ENCODE results near the gene GNPDA2. TPM values are rescaled to one million over a fixed set of nuclear protein-coding genes. Genes with fewer than 3 reads are reported as not detected.

The GNPDA2 gene
- total RNA-seq, 1 donor from 2014 or later, result 31.2 TPM

DNA sequence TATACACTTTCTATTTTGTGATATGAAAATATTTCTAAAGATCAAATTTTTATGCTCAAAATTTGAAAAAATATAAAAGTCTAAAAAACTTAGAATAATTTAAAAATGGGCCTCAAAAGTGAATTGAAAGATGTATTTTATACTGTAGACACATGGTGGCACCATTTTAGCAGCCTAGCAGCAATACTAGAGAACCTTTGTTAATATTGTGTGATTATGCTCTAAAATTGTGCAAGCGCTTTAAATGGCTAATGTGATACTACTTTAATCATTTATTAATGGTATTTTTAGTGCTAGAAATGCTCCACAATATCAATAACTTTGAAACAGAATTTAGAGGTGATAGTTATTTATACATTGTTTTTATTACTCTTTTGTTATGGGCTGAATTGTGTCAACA lies 51.9 kb downstream of the GNPDA2 start:
- Histone ChIP-seq H3K79me2 (ENCODE audit: low read depth) (peaks cover 10% of the 10 kb centered on the region), H4K20me1 (ENCODE audit: low read depth) (no peaks in the 10 kb centered on the region), H3K36me3 (no peaks in the 10 kb centered on the region), H3K9me3 (ENCODE audit: low read depth) (no peaks in the 10 kb centered on the region), H3K9ac (no peak overlapping the region), H3K4me1 (peaks cover 3% of the 10 kb centered on the region), H3K27me3 (peaks cover 25% of the 10 kb centered on the region), H2AFZ (replicated peaks) (no peak overlapping the region), H3K27ac (no peak overlapping the region), H3F3A (ENCODE audit: low read depth) (peaks cover 4% of the 10 kb centered on the region), H3K4me3 (no peak overlapping the region), H3K4me2 (no peak overlapping the region)
- no peak overlapping the region for H3K27ac Mint-ChIP-seq
- peaks cover 5% of the 10 kb centered on the region for H3K27me3 Mint-ChIP-seq (ENCODE audit: insufficient read depth, low read depth)
- no peak for TF ChIP-seq EZH2phosphoT487 (IDR thresholded peaks at IDR 0.05)
- TF ChIP-seq, protein P1, sequence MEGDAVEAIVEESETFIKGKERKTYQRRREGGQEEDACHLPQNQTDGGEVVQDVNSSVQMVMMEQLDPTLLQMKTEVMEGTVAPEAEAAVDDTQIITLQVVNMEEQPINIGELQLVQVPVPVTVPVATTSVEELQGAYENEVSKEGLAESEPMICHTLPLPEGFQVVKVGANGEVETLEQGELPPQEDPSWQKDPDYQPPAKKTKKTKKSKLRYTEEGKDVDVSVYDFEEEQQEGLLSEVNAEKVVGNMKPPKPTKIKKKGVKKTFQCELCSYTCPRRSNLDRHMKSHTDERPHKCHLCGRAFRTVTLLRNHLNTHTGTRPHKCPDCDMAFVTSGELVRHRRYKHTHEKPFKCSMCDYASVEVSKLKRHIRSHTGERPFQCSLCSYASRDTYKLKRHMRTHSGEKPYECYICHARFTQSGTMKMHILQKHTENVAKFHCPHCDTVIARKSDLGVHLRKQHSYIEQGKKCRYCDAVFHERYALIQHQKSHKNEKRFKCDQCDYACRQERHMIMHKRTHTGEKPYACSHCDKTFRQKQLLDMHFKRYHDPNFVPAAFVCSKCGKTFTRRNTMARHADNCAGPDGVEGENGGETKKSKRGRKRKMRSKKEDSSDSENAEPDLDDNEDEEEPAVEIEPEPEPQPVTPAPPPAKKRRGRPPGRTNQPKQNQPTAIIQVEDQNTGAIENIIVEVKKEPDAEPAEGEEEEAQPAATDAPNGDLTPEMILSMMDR (IDR thresholded peaks at IDR 0.05), result no peak
- no peak for TF ChIP-seq EZH2 (IDR thresholded peaks at IDR 0.05)
- no peaks in the 10 kb centered on the region for H3K36me3 Mint-ChIP-seq
- no peak overlapping the region for H3K4me3 Mint-ChIP-seq
- H3K9me3 Mint-ChIP-seq, result no peaks in the 10 kb centered on the region
- DNase-seq (ENCODE audit: low spot score), result no peak
- peaks cover 8% of the 10 kb centered on the region for H3K4me1 Mint-ChIP-seq

DNA sequence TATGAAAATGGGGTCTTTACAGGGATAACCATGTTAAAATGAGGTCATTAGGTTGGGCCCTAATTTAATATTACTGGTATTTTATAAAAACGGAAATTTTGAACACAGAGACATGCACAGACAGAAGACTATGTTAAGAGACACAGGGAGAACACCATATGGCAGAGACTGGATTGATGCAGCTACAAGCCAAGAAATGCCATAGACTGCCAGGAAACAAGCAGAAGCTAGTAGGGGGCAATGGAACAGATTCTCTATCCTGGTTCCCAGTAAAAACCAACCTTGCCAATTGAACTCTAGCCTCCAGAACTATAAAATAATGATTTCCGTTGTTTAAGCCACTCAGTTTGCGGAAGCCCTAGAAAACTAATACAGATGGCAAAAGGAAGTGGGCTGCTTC lies 54.7 kb downstream of the GNPDA2 start:
- Mint-ChIP-seq H3K27me3 (ENCODE audit: insufficient read depth, low read depth) (peaks cover 3% of the 10 kb centered on the region), H3K27ac (no peak overlapping the region), H3K4me3 (no peak overlapping the region), H3K36me3 (no peaks in the 10 kb centered on the region), H3K4me1 (no peaks in the 10 kb centered on the region), H3K9me3 (no peaks in the 10 kb centered on the region)
- Histone ChIP-seq H3K79me2 (ENCODE audit: low read depth) (no peaks in the 10 kb centered on the region), H3K4me2 (no peak overlapping the region), H4K20me1 (ENCODE audit: low read depth) (no peaks in the 10 kb centered on the region), H3K27me3 (peaks cover 30% of the 10 kb centered on the region), H3K4me1 (no peaks in the 10 kb centered on the region), H3K9me3 (ENCODE audit: low read depth) (no peaks in the 10 kb centered on the region), H3K27ac (no peak overlapping the region), H3K36me3 (no peaks in the 10 kb centered on the region), H3K9ac (no peak overlapping the region), H3F3A (ENCODE audit: low read depth) (no peaks in the 10 kb centered on the region), H3K4me3 (no peak overlapping the region), H2AFZ (replicated peaks) (no peak overlapping the region)
- TF ChIP-seq EZH2 (IDR thresholded peaks at IDR 0.05) (no peak), EZH2phosphoT487 (IDR thresholded peaks at IDR 0.05) (no peak)
- TF ChIP-seq, protein P1 (IDR thresholded peaks at IDR 0.05), result no peak
- no peak for DNase-seq (ENCODE audit: low spot score)

DNA sequence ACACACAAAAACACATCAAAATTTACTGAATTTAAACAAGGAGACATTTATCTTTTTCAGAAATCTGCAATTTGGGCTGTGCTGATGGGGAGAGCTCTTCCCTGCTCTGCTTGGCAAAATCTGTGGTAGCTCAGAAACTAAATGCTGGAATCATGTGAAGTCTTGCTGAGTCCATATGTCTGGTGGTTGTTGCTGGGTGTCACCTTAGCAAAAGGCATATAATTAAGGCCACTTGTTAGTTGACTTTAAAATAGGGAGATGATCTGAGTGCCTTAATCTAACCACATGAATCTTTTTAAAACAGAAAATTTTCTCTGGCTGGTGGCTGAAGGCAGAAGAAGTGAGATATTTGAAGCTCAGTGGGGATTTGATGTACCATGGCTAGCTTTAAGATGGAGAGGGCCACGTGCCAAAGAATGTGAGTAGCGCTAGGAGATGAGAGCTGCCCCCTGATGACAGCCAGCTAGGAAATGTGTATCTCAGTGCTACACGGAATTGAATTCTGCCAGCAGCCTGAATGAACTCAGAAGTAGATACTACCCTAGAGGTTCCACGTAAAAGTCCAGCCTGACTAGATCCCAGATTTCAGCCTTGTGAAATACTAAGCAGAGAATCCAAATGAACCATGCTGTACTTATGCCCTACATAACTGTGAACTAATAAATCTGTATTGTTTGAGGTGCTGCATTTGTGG lies 55.7 kb downstream of the GNPDA2 start:
- H3K9me3 ChIP-seq (ENCODE audit: low read depth), result no peaks in the 10 kb centered on the region
- no peak overlapping the region for H3K27ac Mint-ChIP-seq

More for the DNA sequence above, 55.7 kb downstream of the GNPDA2 start:
- Mint-ChIP-seq H3K27me3 (ENCODE audit: insufficient read depth, low read depth) (peaks cover 3% of the 10 kb centered on the region), H3K4me3 (no peak overlapping the region), H3K9me3 (no peaks in the 10 kb centered on the region), H3K4me1 (no peaks in the 10 kb centered on the region), H3K36me3 (no peaks in the 10 kb centered on the region)
- no peak overlapping the region for H2AFZ ChIP-seq (replicated peaks)
- TF ChIP-seq, protein P1 (IDR thresholded peaks at IDR 0.05), result no peak
- TF ChIP-seq EZH2 (IDR thresholded peaks at IDR 0.05) (no peak), EZH2phosphoT487 (IDR thresholded peaks at IDR 0.05) (no peak)
- DNase-seq (ENCODE audit: low spot score), result no peak
- peaks cover 30% of the 10 kb centered on the region for H3K27me3 ChIP-seq
- no peaks in the 10 kb centered on the region for H3F3A ChIP-seq (ENCODE audit: low read depth)
- no peak overlapping the region for H3K4me2 ChIP-seq
- no peaks in the 10 kb centered on the region for H4K20me1 ChIP-seq (ENCODE audit: low read depth)
- H3K4me1 ChIP-seq, result no peaks in the 10 kb centered on the region
- H3K27ac ChIP-seq, result no peak overlapping the region
- H3K79me2 ChIP-seq (ENCODE audit: low read depth), result no peaks in the 10 kb centered on the region
- no peak overlapping the region for H3K4me3 ChIP-seq
- H3K36me3 ChIP-seq, result no peaks in the 10 kb centered on the region
- no peak overlapping the region for H3K9ac ChIP-seq
